HepG2 (cell line): ENCODE measurements around the gene CRYM. TPM values are rescaled to one million over a fixed set of nuclear protein-coding genes. Genes with fewer than 3 reads are reported as not detected.
A peak's percentile ranks its signal among the peaks of the same experiment; 100 is the strongest.

Source experiments
- FOXA3 ChIP-seq: IDR thresholded peaks from 2 replicates; pipeline ENCODE4 v1.6.1; 2016; ENCODE audit warnings: missing genetic modification reagents, missing compliant biosample characterization
- MAZ ChIP-seq, 2 experiments: sonication (generic) in 1 of 2; formaldehyde crosslinking in 1 of 2; IDR thresholded peaks; 2 replicates each; pipeline versions ENCODE4 v1.5.0 to v1.6.1; 2012 to 2020; ENCODE audit warnings: low read depth in 2 of 2, mild to moderate bottlenecking in 2 of 2, borderline replicate concordance in 1 of 2, improper control_type of control experiment in 1 of 2, low read length in 1 of 2, missing genetic modification reagents in 1 of 2, moderate library complexity in 1 of 2
- NFATC3 ChIP-seq: sonication (generic); formaldehyde crosslinking; IDR thresholded peaks from 2 replicates; pipeline ENCODE4 v1.5.1; 2020; ENCODE audit warnings: mild to moderate bottlenecking, missing genetic modification reagents
- POLR2AphosphoS5 ChIP-seq: IDR thresholded peaks from 2 replicates; pipeline ENCODE4 v1.6.1; 2012; ENCODE audit warnings: low read depth, low read length
- SKIL ChIP-seq: sonication (generic); formaldehyde crosslinking; IDR thresholded peaks from 2 replicates; pipeline ENCODE4 v1.8.0; 2022; ENCODE audit warnings: missing genetic modification reagents, mild to moderate bottlenecking, moderate library complexity, borderline replicate concordance
- THAP11 ChIP-seq: IDR thresholded peaks from 2 replicates; pipeline ENCODE4 v1.6.1; 2016; ENCODE audit warnings: missing biosample characterization, missing genetic modification reagents
- ZBED4 ChIP-seq: sonication (generic); formaldehyde crosslinking; IDR thresholded peaks from 2 replicates; pipeline ENCODE4 v1.4.0; 2020; ENCODE audit warnings: missing genetic modification reagents, borderline replicate concordance
- ZBTB21 ChIP-seq: sonication (generic); formaldehyde crosslinking; IDR thresholded peaks from 2 replicates; pipeline ENCODE4 v1.4.0; 2020; ENCODE audit warnings: missing genetic modification reagents
- ZNF18 ChIP-seq: sonication (generic); formaldehyde crosslinking; IDR thresholded peaks from 2 replicates; pipeline ENCODE4 v1.8.0; 2022; ENCODE audit warnings: mild to moderate bottlenecking, missing genetic modification reagents; ENCODE audit not compliant: insufficient replicate concordance
- ZNF256 ChIP-seq: sonication (generic); formaldehyde crosslinking; conservative IDR thresholded peaks from 2 replicates; pipeline ENCODE4 v1.4.0; 2020; ENCODE audit warnings: missing genetic modification reagents
- ZNF296 ChIP-seq: sonication (generic); formaldehyde crosslinking; conservative IDR thresholded peaks from 2 replicates; pipeline ENCODE4 v1.5.0; 2020; ENCODE audit warnings: mild to moderate bottlenecking, missing genetic modification reagents
- ZNF383 ChIP-seq: sonication (generic); formaldehyde crosslinking; IDR thresholded peaks from 2 replicates; pipeline ENCODE4 v1.4.0; 2020; ENCODE audit warnings: missing genetic modification reagents, mild to moderate bottlenecking, borderline replicate concordance
- ZNF552 ChIP-seq: sonication (generic); formaldehyde crosslinking; IDR thresholded peaks from 2 replicates; pipeline ENCODE4 v1.9.0; 2022; ENCODE audit warnings: missing genetic modification reagents, mild to moderate bottlenecking, borderline replicate concordance
- ZNF737 ChIP-seq: sonication (generic); formaldehyde crosslinking; IDR thresholded peaks from 2 replicates; pipeline ENCODE4 v1.5.0; 2020; ENCODE audit warnings: missing genetic modification reagents, mild to moderate bottlenecking, borderline replicate concordance
- ZNF792 ChIP-seq: IDR thresholded peaks from 2 replicates; pipeline ENCODE4 v1.6.1; 2016
- ZNF841 ChIP-seq: sonication (generic); formaldehyde crosslinking; IDR thresholded peaks from 2 replicates; pipeline ENCODE4 v1.8.1; 2023; ENCODE audit warnings: missing genetic modification reagents, borderline replicate concordance
- polyA plus RNA-seq, 8 experiments: library from polyadenylated mRNA; depleted of rRNA in 3 of 8; stranded (reverse) in 7 of 8; unstranded in 1 of 8; fragments of >200 nt; fragmentation: Illumina TruSeq in 4 of 8; extraction: Trizol in 4 of 8; gene quantifications; 2 replicates each; pipeline versions ENCODE4 v1.2.1 to v1.2.3, GENCODE V29; 2011 to 2016; ENCODE audit warnings: low read depth in 4 of 8, missing spikeins in 1 of 8, mixed read lengths in 1 of 8; ENCODE audit not compliant: insufficient read depth in 1 of 8
- total RNA-seq, 5 experiments: library from RNA; depleted of rRNA; stranded (reverse); fragments of >200 nt; fragmentation: Illumina TruSeq; extraction: Trizol; gene quantifications; 2 replicates each; pipeline ENCODE4 v1.2.3, GENCODE V29; 2016; ENCODE audit warnings: low read depth in 1 of 5

CRYM gene
- total and polyA plus RNA-seq, 2 of the 13 experiments (the other 11 are each of a cell fraction or from before 2014, with no cell fraction given) = 1.9 to 2.2 TPM

GRCh38 chr16:21222495-21223337, 55.4 kb downstream of the CRYM start (continued):
- TF ChIP-seq ZBED4 (CRISPR knock-in tag) (no peak), ZNF296 (CRISPR knock-in tag) (no peak), ZBTB21 (CRISPR knock-in tag) (no peak), NFATC3 (no peak), ZNF383 (no peak), THAP11 (CRISPR knock-in tag) (0 out of 2 replicates have a peak, but pooled peaks have one; percentile 17), MAZ (IDR thresholded peaks at IDR 0.05; ENCODE audit: borderline replicate concordance, low read depth, low read length) (no peak), MAZ (CRISPR knock-in tag; IDR thresholded peaks at IDR 0.05; ENCODE audit: low read depth) (no peak), ZNF18 (CRISPR knock-in tag) (no peak), ZNF552 (CRISPR knock-in tag) (no peak), ZNF792 (CRISPR knock-in tag) (0 out of 2 replicates have a peak, but pooled peaks have one; percentile 4), SKIL (no peak), ZNF256 (CRISPR knock-in tag) (no peak), POLR2AphosphoS5 (no peak), ZNF737 (CRISPR knock-in tag) (no peak), FOXA3 (peak; percentile 53), ZNF841 (no peak)
